Thyroid gland (tissue), 4 donors: Measurements from ENCODE around the gene HNRNPA0.

Source experiments
- CTCF ChIP-seq, 6 experiments: fragments of 200-600 bp in 3 of 6; fragments of 450-650 bp in 3 of 6; sonication (generic) in 3 of 6; IDR thresholded peaks; one replicate each; pipeline ENCODE4 v1.5.1; 2016 to 2019; ENCODE audit warnings: antibody characterized with exemption in 6 of 6, mild to moderate bottlenecking in 2 of 6, inconsistent platforms in 1 of 6, moderate library complexity in 1 of 6
- POLR2A ChIP-seq, 2 donors: fragments of 450-650 bp; IDR thresholded peaks; one replicate each; pipeline ENCODE4 v1.6.1; 2017; ENCODE audit warnings: antibody characterized with exemption in 2 of 2, mild to moderate bottlenecking in 2 of 2, moderate library complexity in 1 of 2

GRCh38 chr5:137791387-137791786 lies 37.2 kb upstream of the HNRNPA0 start:
- TF ChIP-seq POLR2A (IDR thresholded peaks at IDR 0.05) (no peak), CTCF (IDR thresholded peaks at IDR 0.05) (no peak)
